WTC11 (cell line): ENCODE results near the gene ANKRD9. TPM values are rescaled to one million over a fixed set of nuclear protein-coding genes. Genes with fewer than 3 reads are reported as not detected.

Experiments
- ATAC-seq: fragments of 200-7000 bp; cut with Tn5 transposase; 2 replicates; pipeline ENCODE4 v1.10.0; 2021; ENCODE audit warnings: mild to moderate bottlenecking, moderate library complexity
- CTCF ChIA-PET: fragments of 300-600 bp; sonication (Branson Sonifier 250); formaldehyde crosslinking; loops from one replicate; lab custom pipeline; 2021; ENCODE audit warnings: antibody characterized with exemption; lab: Charles Lee
- POLR2A ChIA-PET: fragments of 350-600 bp; sonication (Branson Sonifier 250); formaldehyde crosslinking; loops from one replicate; lab custom pipeline; 2021; ENCODE audit warnings: antibody characterized with exemption; lab: Charles Lee
- DNase-seq: peaks from one replicate; pipeline ENCODE4 v3.0.0; 2021; ENCODE audit warnings: low spot score
- H3K27ac Mint-ChIP-seq: 2 replicates; pipeline ENCODE4 v1.8.0; 2021; ENCODE audit warnings: mixed read lengths
- H3K27me3 Mint-ChIP-seq: 2 replicates; pipeline ENCODE4 v1.8.0; 2021; ENCODE audit warnings: low read depth, mild to moderate bottlenecking, moderate library complexity, mixed read lengths
- H3K36me3 Mint-ChIP-seq: 2 replicates; pipeline ENCODE4 v1.8.0; 2021; ENCODE audit warnings: mixed read lengths
- H3K4me1 Mint-ChIP-seq: 2 replicates; pipeline ENCODE4 v1.8.0; 2022; ENCODE audit warnings: mixed read lengths
- H3K4me3 Mint-ChIP-seq: 2 replicates; pipeline ENCODE4 v1.8.0; 2021; ENCODE audit warnings: mild to moderate bottlenecking, moderate library complexity, mixed read lengths
- H3K9me3 Mint-ChIP-seq: 2 replicates; pipeline ENCODE4 v1.8.0; 2021; ENCODE audit warnings: mixed read lengths
- ATF6 ChIP-seq: sonication (generic); formaldehyde crosslinking; IDR thresholded peaks from 2 replicates; pipeline ENCODE4 v1.8.1; 2023; ENCODE audit warnings: mild to moderate bottlenecking, missing genetic modification reagents
- CBFB ChIP-seq: sonication (generic); formaldehyde crosslinking; IDR thresholded peaks from 2 replicates; pipeline ENCODE4 v1.8.1; 2022; ENCODE audit warnings: mild to moderate bottlenecking, low read depth, missing genetic modification reagents
- FOXK1 ChIP-seq: sonication (generic); formaldehyde crosslinking; IDR thresholded peaks from 2 replicates; pipeline ENCODE4 v1.8.0; 2022; ENCODE audit warnings: mild to moderate bottlenecking, moderate library complexity, missing genetic modification reagents
- MYBL2 ChIP-seq: sonication (generic); formaldehyde crosslinking; IDR thresholded peaks from 2 replicates; pipeline ENCODE4 v1.8.1; 2023; ENCODE audit warnings: mild to moderate bottlenecking, moderate library complexity, missing genetic modification reagents
- NFATC4 ChIP-seq: fragments of 250-450 bp; sonication (Bioruptor Pico); IDR thresholded peaks from 2 replicates; pipeline ENCODE4 v1.9.0; 2021; ENCODE audit warnings: mild to moderate bottlenecking
- NFYB ChIP-seq: sonication (generic); formaldehyde crosslinking; conservative IDR thresholded peaks from 2 replicates; pipeline ENCODE4 v1.8.0; 2022; ENCODE audit warnings: low read depth, missing genetic modification reagents
- NR1H2 ChIP-seq: sonication (generic); formaldehyde crosslinking; IDR thresholded peaks from 2 replicates; pipeline ENCODE4 v1.9.0; 2021; ENCODE audit warnings: mild to moderate bottlenecking, moderate library complexity, missing genetic modification reagents
- TEAD1 ChIP-seq: sonication (generic); formaldehyde crosslinking; IDR thresholded peaks from 2 replicates; pipeline ENCODE4 v1.8.0; 2022; ENCODE audit warnings: mild to moderate bottlenecking, missing genetic modification reagents
- TP53 ChIP-seq: sonication (generic); formaldehyde crosslinking; IDR thresholded peaks from 2 replicates; pipeline ENCODE4 v1.8.1; 2023; ENCODE audit warnings: mild to moderate bottlenecking, missing genetic modification reagents
- ZMAT4 ChIP-seq: fragments of 250-450 bp; sonication (Bioruptor Pico); IDR thresholded peaks from 2 replicates; pipeline ENCODE4 v1.9.0; 2021; ENCODE audit warnings: mild to moderate bottlenecking
- ZNF138 ChIP-seq: sonication (generic); formaldehyde crosslinking; conservative IDR thresholded peaks from 2 replicates; pipeline ENCODE4 v1.8.1; 2022; ENCODE audit warnings: mild to moderate bottlenecking, moderate library complexity, missing genetic modification reagents
- ZNF423 ChIP-seq: fragments of 250-450 bp; sonication (Bioruptor Pico); IDR thresholded peaks from 2 replicates; pipeline ENCODE4 v2.1.2; 2022; ENCODE audit warnings: mild to moderate bottlenecking, moderate library complexity
- ZNF671 ChIP-seq: fragments of 250-450 bp; sonication (Bioruptor Pico); IDR thresholded peaks from 2 replicates; pipeline ENCODE4 v1.8.0; 2021; ENCODE audit warnings: mild to moderate bottlenecking
- total RNA-seq: library from RNA; stranded (reverse); gene quantifications from 3 replicates; pipeline ENCODE4 v1.2.3, GENCODE V29; 2021
- TF ChIP-seq, protein P1 (sequence below): sonication (generic); formaldehyde crosslinking; IDR thresholded peaks from 2 replicates; pipeline ENCODE4 v1.8.0; 2022; ENCODE audit warnings: mild to moderate bottlenecking, missing genetic modification reagents
- TF ChIP-seq, protein P2 (sequence below): sonication (generic); formaldehyde crosslinking; IDR thresholded peaks from 2 replicates; pipeline ENCODE4 v1.8.0; 2022; ENCODE audit warnings: mild to moderate bottlenecking, missing genetic modification reagents
- TF ChIP-seq, protein P3 (sequence below): sonication (generic); formaldehyde crosslinking; IDR thresholded peaks from 2 replicates; pipeline ENCODE4 v1.8.1; 2022; ENCODE audit warnings: mild to moderate bottlenecking, moderate library complexity, missing genetic modification reagents

Gene ANKRD9
- total RNA-seq, 1 experiment from 2014 or later: 63.8 TPM

GRCh38 chr14:102548616-102549240 is 39.2 kb upstream of the ANKRD9 start (continued):
- TF ChIP-seq MYBL2: no peak
- no peak for TF ChIP-seq CBFB (CRISPR knock-in tag)
- TF ChIP-seq, protein P1, sequence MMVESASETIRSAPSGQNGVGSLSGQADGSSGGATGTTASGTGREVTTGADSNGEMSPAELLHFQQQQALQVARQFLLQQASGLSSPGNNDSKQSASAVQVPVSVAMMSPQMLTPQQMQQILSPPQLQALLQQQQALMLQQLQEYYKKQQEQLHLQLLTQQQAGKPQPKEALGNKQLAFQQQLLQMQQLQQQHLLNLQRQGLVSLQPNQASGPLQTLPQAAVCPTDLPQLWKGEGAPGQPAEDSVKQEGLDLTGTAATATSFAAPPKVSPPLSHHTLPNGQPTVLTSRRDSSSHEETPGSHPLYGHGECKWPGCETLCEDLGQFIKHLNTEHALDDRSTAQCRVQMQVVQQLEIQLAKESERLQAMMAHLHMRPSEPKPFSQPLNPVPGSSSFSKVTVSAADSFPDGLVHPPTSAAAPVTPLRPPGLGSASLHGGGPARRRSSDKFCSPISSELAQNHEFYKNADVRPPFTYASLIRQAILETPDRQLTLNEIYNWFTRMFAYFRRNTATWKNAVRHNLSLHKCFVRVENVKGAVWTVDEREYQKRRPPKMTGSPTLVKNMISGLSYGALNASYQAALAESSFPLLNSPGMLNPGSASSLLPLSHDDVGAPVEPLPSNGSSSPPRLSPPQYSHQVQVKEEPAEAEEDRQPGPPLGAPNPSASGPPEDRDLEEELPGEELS: no peak
- no peak for TF ChIP-seq NFATC4 (CRISPR knock-in tag)

- H3K4me1 Mint-ChIP-seq: peaks cover 15% of the 10 kb centered on the region
- peak overlapping the region; percentile 83 for H3K27ac Mint-ChIP-seq
- peak; percentile 51 for DNase-seq
- H3K4me3 Mint-ChIP-seq: peak overlapping the region; percentile 74
- ChIA-PET POLR2A (no interaction called here), CTCF (no interaction called here)
- peaks cover 23% of the 10 kb centered on the region for H3K27me3 Mint-ChIP-seq
- peak; percentile 56 for ATAC-seq
- no peaks in the 10 kb centered on the region for H3K36me3 Mint-ChIP-seq
- no peaks in the 10 kb centered on the region for H3K9me3 Mint-ChIP-seq
- TF ChIP-seq, protein P2, sequence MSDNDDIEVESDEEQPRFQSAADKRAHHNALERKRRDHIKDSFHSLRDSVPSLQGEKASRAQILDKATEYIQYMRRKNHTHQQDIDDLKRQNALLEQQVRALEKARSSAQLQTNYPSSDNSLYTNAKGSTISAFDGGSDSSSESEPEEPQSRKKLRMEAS (CRISPR knock-in tag): 0 out of 2 replicates have a peak, but pooled peaks have one; percentile 33
- TF ChIP-seq ZNF671 (CRISPR knock-in tag) (no peak), ATF6 (CRISPR knock-in tag) (no peak), TP53 (no peak), ZMAT4 (CRISPR knock-in tag) (no peak), NR1H2 (CRISPR knock-in tag) (no peak), ZNF423 (peak; percentile 56), ZNF138 (0 out of 2 replicates have a peak, but pooled peaks have one; percentile 8), FOXK1 (CRISPR knock-in tag) (no peak)
These were observed 36.1 kb upstream of the ANKRD9 start for GRCh38 chr14:102545461-102546265.

DNA sequence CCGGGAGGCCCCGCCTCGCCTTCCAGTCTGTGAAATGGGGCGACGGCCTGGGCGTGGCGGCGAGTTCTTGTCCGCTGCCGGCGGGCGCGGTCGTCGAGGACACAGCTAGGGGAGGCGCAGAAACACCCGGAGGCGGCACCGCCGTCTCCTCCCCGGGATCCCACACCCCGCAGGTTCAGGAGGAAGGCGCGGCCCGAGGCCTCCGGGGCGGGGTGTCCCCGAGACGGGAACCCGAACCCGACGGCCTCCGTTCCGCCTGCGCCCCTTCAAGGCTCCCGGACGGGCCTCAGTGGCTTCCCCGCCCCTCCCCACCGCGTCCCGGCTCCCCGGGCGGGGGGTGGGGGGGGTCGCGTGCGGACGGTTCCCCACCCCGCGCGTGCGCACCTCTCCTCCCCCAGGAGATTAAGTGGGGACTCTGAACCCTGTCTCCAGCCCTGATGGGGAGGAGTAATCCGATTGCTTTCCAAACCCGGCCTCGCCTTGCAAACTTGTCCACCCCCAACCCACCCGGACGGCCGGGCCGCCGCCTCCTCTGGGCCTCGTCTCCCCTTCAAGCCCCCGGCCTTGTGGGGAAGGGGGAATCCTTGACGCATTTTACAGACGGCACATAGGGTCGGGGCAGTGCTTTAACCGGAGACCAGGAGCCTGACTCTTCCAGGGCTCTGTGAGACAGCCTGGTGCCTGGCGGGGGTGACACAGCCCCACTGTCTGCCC is 35.3 kb upstream of the ANKRD9 start:
- Mint-ChIP-seq H3K4me3 (peak overlapping the region; percentile 74), H3K4me1 (peaks cover 15% of the 10 kb centered on the region), H3K27ac (no peak overlapping the region; the same call in 1 of the 2 replicates), H3K27me3 (peaks cover 23% of the 10 kb centered on the region), H3K9me3 (no peaks in the 10 kb centered on the region), H3K36me3 (no peaks in the 10 kb centered on the region)
- ATAC-seq (peak; percentile 33), DNase-seq (peak; percentile 44)
- ChIA-PET POLR2A (no interaction called here), CTCF (interaction anchor here (1.0 to 1.3 kb wide), 3 partner anchors 20 to 47 kb away, joined by 4 read pairs; no protein-coding TSS in a partner anchor)
- TF ChIP-seq ZNF138 (0 out of 2 replicates have a peak, but pooled peaks have one; percentile 21), TEAD1 (no peak), NFYB (CRISPR knock-in tag) (0 out of 2 replicates have a peak, but pooled peaks have one; percentile 19)
- TF ChIP-seq, protein P3, sequence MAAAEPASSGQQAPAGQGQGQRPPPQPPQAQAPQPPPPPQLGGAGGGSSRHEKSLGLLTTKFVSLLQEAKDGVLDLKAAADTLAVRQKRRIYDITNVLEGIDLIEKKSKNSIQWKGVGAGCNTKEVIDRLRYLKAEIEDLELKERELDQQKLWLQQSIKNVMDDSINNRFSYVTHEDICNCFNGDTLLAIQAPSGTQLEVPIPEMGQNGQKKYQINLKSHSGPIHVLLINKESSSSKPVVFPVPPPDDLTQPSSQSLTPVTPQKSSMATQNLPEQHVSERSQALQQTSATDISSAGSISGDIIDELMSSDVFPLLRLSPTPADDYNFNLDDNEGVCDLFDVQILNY (CRISPR knock-in tag): 0 out of 2 replicates have a peak, but pooled peaks have one; percentile 3
